SK-N-SH (cell line): ENCODE measurements around the gene IGLON5.

Source experiments
- EZH2phosphoT487 ChIP-seq: fragments of 200-600 bp; sonication (generic); IDR thresholded peaks from 2 replicates; pipeline ENCODE4 v1.6.1; 2017; ENCODE audit warnings: low read depth, mixed run types, mild to moderate bottlenecking, antibody characterized with exemption, moderate library complexity, borderline replicate concordance
- GABPA ChIP-seq: IDR thresholded peaks from 2 replicates; pipeline ENCODE4 v1.4.0; 2012; ENCODE audit warnings: low read depth, mild to moderate bottlenecking
- IRF3 ChIP-seq: fragments of 150-350 bp; IDR thresholded peaks from 2 replicates; pipeline ENCODE4 v1.6.1; 2016; ENCODE audit warnings: mild to moderate bottlenecking, low read depth, low read length
- SMC3 ChIP-seq: IDR thresholded peaks from 2 replicates; pipeline ENCODE4 v1.6.1; 2012; ENCODE audit warnings: low read depth, low read length, improper control_type of control experiment
- TCF12 ChIP-seq: IDR thresholded peaks from 2 replicates; pipeline ENCODE4 v1.4.0; 2012

- TF ChIP-seq GABPA (no peak), TCF12 (no peak), EZH2phosphoT487 (no peak), SMC3 (no peak), IRF3 (no peak)
These were observed 12.2 kb downstream of the IGLON5 start for GRCh38 chr19:51323481-51324166.
